Activated T-helper 17 cell treated with anti-CD3 and anti-CD28 coated beads, Interleukin-2, amount 50 U/mL, for 72 hours (primary cell): ENCODE measurements around the gene IL31RA. TPM values are rescaled to one million over a fixed set of nuclear protein-coding genes. Genes with fewer than 3 reads are reported as not detected.

Experiments
- ATAC-seq: fragments of 150-1000 bp; cut with Tn5 transposase; replicated peaks from 2 replicates; pipeline ENCODE4 v1.10.0; 2021; ENCODE audit warnings: mild to moderate bottlenecking, moderate library complexity
- H3K27ac Mint-ChIP-seq: one replicate; pipeline ENCODE4 v1.8.0; 2022; ENCODE audit warnings: mixed read lengths
- H3K27me3 Mint-ChIP-seq: one replicate; pipeline ENCODE4 v1.8.0; 2022; ENCODE audit warnings: mixed read lengths
- H3K36me3 Mint-ChIP-seq: one replicate; pipeline ENCODE4 v1.8.0; 2022; ENCODE audit warnings: low read depth, mild to moderate bottlenecking, mixed read lengths
- H3K4me1 Mint-ChIP-seq: one replicate; pipeline ENCODE4 v1.8.0; 2022; ENCODE audit warnings: mixed read lengths
- H3K4me3 Mint-ChIP-seq: one replicate; pipeline ENCODE4 v1.8.0; 2022; ENCODE audit warnings: mild to moderate bottlenecking, mixed read lengths
- H3K9me3 Mint-ChIP-seq: one replicate; pipeline ENCODE4 v1.8.0; 2022; ENCODE audit warnings: mixed read lengths
- total RNA-seq, 2 donors: library from RNA; stranded (reverse); gene quantifications; one replicate each; pipeline ENCODE4 v1.2.3, GENCODE V29; 2022

IL31RA gene
- total RNA-seq, 2 donors from 2014 or later, result 0.37 TPM; not detected in 1

DNA sequence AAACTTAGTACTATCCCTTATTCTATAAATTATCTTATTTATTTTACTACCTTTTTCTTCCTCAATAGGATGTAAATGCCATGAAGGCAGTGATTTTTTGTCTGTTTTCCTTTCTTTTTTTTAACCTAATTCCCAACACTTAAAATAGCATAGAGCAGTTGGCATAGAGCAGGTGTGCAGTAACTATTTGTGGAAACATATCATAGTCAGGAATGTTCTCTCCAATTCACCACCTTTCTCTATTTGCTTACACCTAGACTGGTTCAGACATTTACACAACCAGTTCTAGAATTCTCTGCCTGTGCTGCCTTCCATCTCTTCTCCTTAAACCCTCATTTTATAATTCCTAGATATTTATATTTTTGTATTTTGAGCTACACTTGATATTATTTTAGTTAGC is 49.6 kb downstream of the IL31RA start:
- H3K4me1 Mint-ChIP-seq, result peaks cover 35% of the 10 kb centered on the region
- ATAC-seq, result no peak
- no peaks in the 10 kb centered on the region for H3K36me3 Mint-ChIP-seq
- no peak overlapping the region for H3K4me3 Mint-ChIP-seq
- no peaks in the 10 kb centered on the region for H3K9me3 Mint-ChIP-seq
- H3K27ac Mint-ChIP-seq, result no peak overlapping the region
- H3K27me3 Mint-ChIP-seq, result peaks cover 4% of the 10 kb centered on the region

DNA sequence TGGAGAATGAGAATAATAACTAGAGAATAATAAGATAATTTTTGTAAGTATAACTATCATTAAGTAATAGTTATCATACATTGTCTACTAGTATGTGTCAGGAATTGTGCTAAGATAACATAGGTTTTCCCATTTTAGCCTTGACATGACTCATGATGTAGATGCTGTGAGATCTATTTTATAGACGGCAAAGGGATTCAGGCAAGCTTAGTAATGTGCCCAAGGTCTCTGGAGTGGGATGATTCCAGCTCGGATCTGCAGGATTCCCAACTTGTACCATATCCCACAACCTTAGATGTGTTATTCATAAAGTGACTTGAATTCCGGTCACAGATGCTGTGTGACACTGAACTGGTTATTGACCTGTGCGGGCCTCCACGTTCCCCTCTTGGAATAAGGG is 51.5 kb downstream of the IL31RA start:
- no peaks in the 10 kb centered on the region for H3K36me3 Mint-ChIP-seq
- no peaks in the 10 kb centered on the region for H3K27me3 Mint-ChIP-seq
- H3K4me3 Mint-ChIP-seq, result peak overlapping the region; percentile 52
- ATAC-seq, result no peak
- H3K27ac Mint-ChIP-seq, result peak overlapping the region; percentile 54
- H3K9me3 Mint-ChIP-seq, result no peaks in the 10 kb centered on the region
- peaks cover 30% of the 10 kb centered on the region for H3K4me1 Mint-ChIP-seq

DNA sequence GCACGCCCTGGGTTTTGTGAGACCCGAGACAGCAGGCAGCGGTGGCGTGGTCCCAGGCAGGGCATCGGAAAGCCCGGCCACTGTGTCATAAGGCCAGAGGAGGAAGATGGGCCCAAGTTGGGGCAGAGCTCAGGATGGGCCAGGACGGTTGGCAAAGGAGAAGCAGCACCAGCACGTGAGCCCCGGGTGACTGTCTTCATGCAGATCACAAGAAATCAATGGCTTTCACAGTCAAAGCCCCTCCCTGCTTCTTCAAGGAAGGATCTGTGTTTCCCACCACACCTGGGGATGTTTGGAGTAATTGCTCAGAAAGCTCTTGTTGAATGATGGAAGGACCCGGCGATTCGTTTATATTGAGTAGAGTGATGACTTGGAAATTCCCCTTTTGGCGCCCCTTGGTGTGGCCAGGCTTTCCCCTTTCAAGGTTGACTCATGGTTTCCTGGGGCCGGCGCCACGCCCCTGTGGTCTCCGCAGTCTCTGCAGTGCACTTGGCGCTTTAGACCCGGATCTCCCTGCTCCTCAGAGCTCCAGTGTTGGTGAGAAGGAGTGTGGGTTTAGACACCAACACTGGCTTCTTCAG is 52.1 kb downstream of the IL31RA start:
- no peaks in the 10 kb centered on the region for H3K36me3 Mint-ChIP-seq
- H3K4me3 Mint-ChIP-seq, result peak overlapping the region; percentile 52
- H3K4me1 Mint-ChIP-seq, result peaks cover 26% of the 10 kb centered on the region
- peak; percentile 91 for ATAC-seq
- no peaks in the 10 kb centered on the region for H3K27me3 Mint-ChIP-seq
- H3K9me3 Mint-ChIP-seq, result no peaks in the 10 kb centered on the region
- H3K27ac Mint-ChIP-seq, result peak overlapping the region; percentile 54

DNA sequence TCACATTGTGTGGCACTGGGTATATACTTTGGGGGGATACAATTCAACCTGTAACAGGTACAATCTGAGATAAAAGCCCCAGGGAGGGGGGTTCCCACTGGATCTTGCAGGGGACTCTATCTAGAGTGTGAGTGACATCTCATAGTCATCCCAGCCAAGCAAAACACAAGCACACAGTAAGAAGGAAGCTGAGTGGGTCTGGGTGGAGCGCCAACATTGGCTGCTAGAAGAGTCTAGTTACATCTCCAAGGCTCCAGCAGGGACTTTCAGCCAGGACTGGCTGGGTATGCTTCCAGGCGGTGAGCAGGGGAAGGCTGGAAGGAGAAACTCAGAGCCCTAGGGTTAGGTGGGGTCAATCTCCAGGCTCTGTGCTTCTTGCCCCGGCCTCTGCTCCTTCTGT is 53.0 kb downstream of the IL31RA start:
- no peak overlapping the region for H3K4me3 Mint-ChIP-seq
- no peaks in the 10 kb centered on the region for H3K27me3 Mint-ChIP-seq
- H3K4me1 Mint-ChIP-seq, result peaks cover 26% of the 10 kb centered on the region
- no peaks in the 10 kb centered on the region for H3K36me3 Mint-ChIP-seq
- no peaks in the 10 kb centered on the region for H3K9me3 Mint-ChIP-seq
- ATAC-seq, result no peak
- no peak overlapping the region for H3K27ac Mint-ChIP-seq

DNA sequence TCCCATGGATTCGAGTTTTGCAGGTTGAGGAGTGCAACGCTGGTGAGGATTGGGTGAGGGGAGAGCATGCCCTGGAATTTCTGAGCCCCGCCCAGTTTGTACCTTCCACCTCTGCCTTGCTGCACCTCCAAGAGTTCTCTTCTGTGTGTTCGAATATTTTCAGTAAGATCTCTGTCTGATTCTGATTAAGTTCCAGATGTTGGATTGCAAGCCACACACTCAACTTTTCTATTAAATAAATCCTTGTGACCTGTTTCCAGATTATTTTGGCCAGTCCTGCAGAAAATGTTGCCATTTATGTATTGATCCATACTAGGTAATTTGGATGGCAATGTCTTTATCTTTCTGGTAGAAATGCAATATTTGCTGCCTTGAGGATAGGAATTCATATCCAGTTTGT is 54.1 kb downstream of the IL31RA start:
- ATAC-seq, result no peak
- Mint-ChIP-seq H3K27ac (no peak overlapping the region), H3K9me3 (no peaks in the 10 kb centered on the region), H3K4me1 (peaks cover 19% of the 10 kb centered on the region), H3K36me3 (no peaks in the 10 kb centered on the region), H3K27me3 (no peaks in the 10 kb centered on the region), H3K4me3 (no peak overlapping the region)

DNA sequence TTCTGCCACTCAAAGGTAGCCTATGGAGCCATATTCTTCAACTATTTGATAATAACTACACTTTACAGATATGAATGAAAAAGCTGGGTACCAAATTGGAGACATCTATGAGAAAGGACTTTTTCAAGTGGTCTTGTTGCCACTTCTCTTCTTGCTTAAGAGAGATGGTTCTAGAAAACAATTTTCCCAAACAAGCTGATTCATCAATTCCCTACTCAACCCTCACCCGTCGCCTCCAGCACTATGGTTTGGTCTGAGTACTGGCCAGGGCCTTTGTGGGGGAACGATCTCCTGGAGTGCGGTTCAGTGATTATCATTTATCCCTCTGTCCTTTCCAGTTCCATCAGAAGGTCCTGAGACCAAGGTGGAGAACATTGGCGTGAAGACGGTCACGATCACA is 56.8 kb downstream of the IL31RA start:
- peaks cover 13% of the 10 kb centered on the region for H3K4me1 Mint-ChIP-seq

DNA sequence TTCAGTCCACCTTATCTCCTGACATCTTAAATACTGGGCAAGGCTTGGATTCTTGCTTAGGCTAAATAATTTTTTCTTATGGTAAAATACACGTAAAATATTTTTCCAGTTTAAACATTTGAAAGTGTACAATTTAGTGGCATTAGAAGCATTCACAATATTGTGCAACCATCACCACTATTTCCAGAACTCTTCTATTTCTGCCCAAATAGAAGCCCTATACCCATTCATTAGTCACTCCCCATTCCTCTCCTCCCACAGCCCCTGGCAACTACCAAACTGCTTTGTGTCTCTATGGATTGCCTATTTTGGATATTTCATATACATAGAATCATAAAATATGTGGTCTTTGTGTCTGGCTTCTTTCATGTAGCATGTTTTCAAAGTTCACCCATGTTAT is 57.6 kb downstream of the IL31RA start:
- H3K4me1 Mint-ChIP-seq, result peaks cover 5% of the 10 kb centered on the region
- no peaks in the 10 kb centered on the region for H3K36me3 Mint-ChIP-seq
- no peak overlapping the region for H3K27ac Mint-ChIP-seq
- no peaks in the 10 kb centered on the region for H3K9me3 Mint-ChIP-seq
- ATAC-seq, result no peak
- H3K4me3 Mint-ChIP-seq, result no peak overlapping the region
- H3K27me3 Mint-ChIP-seq, result no peaks in the 10 kb centered on the region

More for the DNA sequence above, 56.8 kb downstream of the IL31RA start:
- no peak overlapping the region for H3K4me3 Mint-ChIP-seq
- H3K27me3 Mint-ChIP-seq, result no peaks in the 10 kb centered on the region
- H3K27ac Mint-ChIP-seq, result no peak overlapping the region
- H3K9me3 Mint-ChIP-seq, result no peaks in the 10 kb centered on the region
- no peak for ATAC-seq
- H3K36me3 Mint-ChIP-seq, result no peaks in the 10 kb centered on the region

DNA sequence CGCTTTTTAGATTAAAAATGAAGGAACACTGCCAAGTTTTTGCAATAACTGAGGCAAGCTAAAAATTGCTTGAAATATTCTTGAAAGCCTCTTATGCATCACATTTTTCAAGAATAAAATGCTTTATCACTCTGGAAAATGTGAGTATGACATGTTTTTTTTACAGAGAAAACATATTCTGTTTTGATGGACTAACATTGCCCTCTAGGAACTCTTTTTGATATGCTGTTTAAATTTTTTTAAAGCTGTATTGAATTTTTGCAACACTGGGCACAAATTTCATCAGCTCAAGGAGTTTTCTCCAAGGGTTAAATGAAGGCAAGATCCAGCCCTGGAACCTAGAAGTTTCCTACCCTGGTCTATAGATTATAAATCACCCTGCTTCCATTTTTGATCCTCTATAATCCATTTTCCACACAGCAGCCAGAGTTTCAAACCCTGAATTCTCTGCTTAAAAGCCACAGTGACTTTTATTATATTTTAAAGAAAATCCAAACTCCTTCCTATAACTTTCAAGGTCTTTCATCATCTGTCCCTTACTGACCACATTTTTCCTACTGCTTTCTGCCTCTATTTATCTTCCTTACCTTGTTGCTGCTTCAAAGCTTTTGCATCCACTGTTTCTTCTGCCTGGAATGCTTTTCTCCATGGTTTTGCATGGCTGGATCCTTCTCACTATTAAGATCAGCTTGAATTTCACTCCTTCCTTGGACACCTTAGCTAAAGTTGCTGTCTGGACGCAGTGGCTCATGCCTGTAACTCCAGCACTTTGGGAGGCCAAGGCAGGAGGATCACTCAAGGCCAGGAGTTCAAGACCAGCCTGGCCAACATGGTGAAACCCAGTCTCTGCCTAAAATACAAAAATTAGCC is 60.9 kb downstream of the IL31RA start:
- H3K27ac Mint-ChIP-seq, result no peak overlapping the region

DNA sequence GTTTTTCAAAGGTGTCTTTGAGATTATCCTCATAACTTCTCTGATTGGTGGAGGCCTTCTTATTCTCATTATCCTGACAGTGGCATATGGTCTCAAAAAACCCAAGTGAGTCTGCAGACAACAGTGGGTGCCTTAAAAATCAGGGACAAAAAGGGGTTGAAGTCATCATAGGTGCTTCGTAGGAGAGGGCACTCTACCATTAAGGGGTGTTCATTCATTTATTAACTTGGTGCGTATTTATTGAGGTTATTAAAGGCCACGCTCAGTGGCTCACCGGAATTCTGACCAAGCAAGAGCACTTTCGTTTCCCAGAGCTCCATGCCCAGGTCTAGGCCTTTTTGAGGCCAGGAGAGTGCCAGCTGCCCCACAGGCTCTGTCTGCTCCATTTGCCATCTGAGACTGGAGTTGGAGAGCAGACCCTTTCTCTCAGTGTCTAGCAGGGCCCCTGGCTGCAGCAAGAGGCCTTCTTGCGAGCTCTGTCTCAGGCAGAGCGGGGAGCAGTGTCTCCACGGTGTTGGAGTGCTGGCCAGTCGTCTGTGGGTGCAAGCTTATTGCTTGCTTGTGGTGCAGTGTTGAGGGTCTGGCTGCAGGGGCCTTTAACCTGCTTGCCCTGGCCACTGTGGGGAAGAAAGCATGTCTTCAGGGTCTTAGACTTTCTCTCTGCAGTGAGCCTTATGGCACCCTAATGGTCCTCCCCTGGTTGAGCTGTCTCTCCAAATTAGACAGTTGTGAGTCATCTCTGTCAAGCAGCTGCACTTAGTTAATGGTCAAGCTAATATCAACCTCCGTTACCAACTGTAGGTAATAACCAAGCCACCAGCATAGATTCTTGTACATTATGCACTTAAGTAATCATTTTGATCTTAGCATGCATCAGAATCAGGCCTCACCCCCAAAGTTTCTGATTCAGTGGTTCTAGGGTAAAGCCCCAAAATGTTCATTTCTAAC is 62.6 kb downstream of the IL31RA start:
- no peaks in the 10 kb centered on the region for H3K4me1 Mint-ChIP-seq
- no peaks in the 10 kb centered on the region for H3K36me3 Mint-ChIP-seq
- no peak overlapping the region for H3K4me3 Mint-ChIP-seq
- no peak for ATAC-seq
- no peaks in the 10 kb centered on the region for H3K9me3 Mint-ChIP-seq
- no peak overlapping the region for H3K27ac Mint-ChIP-seq
- no peaks in the 10 kb centered on the region for H3K27me3 Mint-ChIP-seq

More for the DNA sequence above, 60.9 kb downstream of the IL31RA start:
- H3K4me3 Mint-ChIP-seq, result no peak overlapping the region
- H3K4me1 Mint-ChIP-seq, result no peaks in the 10 kb centered on the region
- H3K36me3 Mint-ChIP-seq, result no peaks in the 10 kb centered on the region
- no peak for ATAC-seq
- H3K27me3 Mint-ChIP-seq, result no peaks in the 10 kb centered on the region
- H3K9me3 Mint-ChIP-seq, result no peaks in the 10 kb centered on the region

DNA sequence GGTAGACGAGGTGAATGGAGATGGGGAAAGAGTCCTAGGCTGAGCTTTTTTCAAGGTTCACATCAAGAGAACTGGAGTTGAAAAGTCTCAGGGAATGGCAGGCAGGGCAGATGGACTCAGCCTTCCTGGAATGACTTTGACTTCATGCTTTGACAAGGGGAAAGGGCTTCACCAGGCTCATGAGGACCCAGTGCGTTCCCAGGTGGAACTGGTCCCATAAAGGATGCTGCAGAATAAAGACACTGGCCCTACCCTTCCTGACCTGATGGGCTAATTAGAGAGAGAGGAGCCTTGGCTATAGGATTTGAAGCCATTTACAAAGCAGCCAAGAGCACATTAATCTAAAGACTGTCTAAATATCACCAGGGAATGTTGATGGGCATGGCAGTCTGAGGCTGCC is 63.8 kb downstream of the IL31RA start:
- no peak for ATAC-seq
- H3K27me3 Mint-ChIP-seq, result no peaks in the 10 kb centered on the region

DNA sequence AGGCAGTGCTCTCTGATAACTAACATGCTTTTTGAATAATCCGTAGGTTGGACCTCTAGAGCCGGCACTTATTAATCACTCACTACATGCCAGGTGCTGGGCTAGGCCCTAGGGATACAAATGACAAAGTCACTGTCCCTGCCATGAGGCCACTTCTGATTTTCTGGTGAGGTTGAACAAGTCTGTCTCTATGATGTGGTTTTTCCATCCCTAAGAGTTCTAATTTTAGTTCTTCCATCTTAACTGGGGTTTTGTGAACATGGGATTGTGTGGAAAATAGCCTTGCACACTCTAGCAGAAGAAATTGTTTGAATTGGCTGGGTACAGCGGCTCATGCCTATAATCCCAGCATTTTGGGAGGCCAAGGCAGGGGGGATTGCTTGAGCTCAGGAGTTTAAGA is 64.6 kb downstream of the IL31RA start:
- no peaks in the 10 kb centered on the region for H3K27me3 Mint-ChIP-seq
- H3K9me3 Mint-ChIP-seq, result no peaks in the 10 kb centered on the region
- H3K36me3 Mint-ChIP-seq, result no peaks in the 10 kb centered on the region
- peaks cover 7% of the 10 kb centered on the region for H3K4me1 Mint-ChIP-seq
- H3K27ac Mint-ChIP-seq, result no peak overlapping the region
- no peak for ATAC-seq
- no peak overlapping the region for H3K4me3 Mint-ChIP-seq

More for the DNA sequence above, 63.8 kb downstream of the IL31RA start:
- Mint-ChIP-seq H3K36me3 (no peaks in the 10 kb centered on the region), H3K4me3 (no peak overlapping the region), H3K4me1 (peaks cover 7% of the 10 kb centered on the region), H3K9me3 (no peaks in the 10 kb centered on the region), H3K27ac (no peak overlapping the region)

DNA sequence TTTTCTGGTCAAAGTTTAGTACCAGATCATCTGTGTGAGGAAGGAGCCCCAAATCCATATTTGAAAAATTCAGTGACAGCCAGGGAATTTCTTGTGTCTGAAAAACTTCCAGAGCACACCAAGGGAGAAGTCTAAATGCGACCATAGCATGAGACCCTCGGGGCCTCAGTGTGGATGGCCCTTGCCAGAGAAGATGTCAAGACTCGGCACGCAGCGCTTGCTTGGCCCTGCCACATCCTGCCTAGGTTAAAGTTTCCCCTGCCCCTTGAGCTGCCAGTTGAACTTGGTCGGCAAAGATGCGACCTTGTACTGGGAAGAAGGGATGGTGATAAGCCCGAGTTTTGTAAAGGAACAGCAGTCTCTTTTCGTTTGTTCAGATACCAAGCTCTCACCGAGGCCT is 65.8 kb downstream of the IL31RA start:
- H3K4me1 Mint-ChIP-seq, result peaks cover 7% of the 10 kb centered on the region
- H3K27me3 Mint-ChIP-seq, result no peaks in the 10 kb centered on the region
- H3K36me3 Mint-ChIP-seq, result no peaks in the 10 kb centered on the region
- no peak for ATAC-seq
- H3K27ac Mint-ChIP-seq, result no peak overlapping the region
- no peak overlapping the region for H3K4me3 Mint-ChIP-seq
- H3K9me3 Mint-ChIP-seq, result no peaks in the 10 kb centered on the region

DNA sequence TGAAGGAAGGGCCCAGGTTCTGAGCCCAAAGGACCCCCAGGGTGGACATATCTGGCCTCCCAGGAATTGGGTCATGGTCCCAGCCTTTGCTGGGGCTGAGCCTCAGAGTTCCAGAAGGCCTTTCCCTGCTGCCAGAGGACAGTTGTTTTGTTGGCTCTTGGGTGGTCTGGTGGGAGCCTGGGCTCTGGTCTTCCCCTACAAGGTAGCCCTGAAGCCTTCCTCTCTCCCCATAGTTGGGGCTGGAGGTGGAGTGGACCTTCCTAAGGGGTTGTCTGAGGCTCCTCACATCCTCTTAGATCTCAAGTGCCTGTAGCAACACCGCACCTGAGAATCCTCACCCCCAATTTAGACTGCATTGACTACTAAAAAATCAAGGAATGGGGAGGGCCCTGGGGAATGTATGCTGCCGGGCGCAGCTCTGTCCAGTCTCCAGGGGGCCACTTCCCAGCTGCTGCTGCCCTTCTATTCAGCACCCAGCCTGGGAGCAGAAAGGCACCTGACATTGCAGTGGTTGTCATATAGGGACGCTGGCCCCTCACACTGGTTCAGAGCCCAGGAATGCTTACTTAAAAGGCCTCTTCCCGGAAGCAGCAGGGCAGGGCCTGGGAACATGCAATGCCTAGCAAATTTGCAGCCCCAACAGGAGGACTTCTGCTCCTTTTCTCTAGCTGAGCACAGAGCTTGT is 66.4 kb downstream of the IL31RA start:
- H3K4me1 Mint-ChIP-seq, result peaks cover 7% of the 10 kb centered on the region
- H3K27ac Mint-ChIP-seq, result no peak overlapping the region
- ATAC-seq, result no peak
- H3K4me3 Mint-ChIP-seq, result no peak overlapping the region
- no peaks in the 10 kb centered on the region for H3K9me3 Mint-ChIP-seq
- no peaks in the 10 kb centered on the region for H3K36me3 Mint-ChIP-seq
- H3K27me3 Mint-ChIP-seq, result no peaks in the 10 kb centered on the region
